ENCODE results near the gene DGKD. TPM values are rescaled to one million over a fixed set of nuclear protein-coding genes. Genes with fewer than 3 reads are reported as not detected.

The DGKD gene
- polyA plus RNA-seq, 3 donors: 14.5 to 67.5 (median 16.6) TPM

GRCh38 chr2:233355916-233356315 lies 1.6 kb downstream of the DGKD start:
- no peak overlapping the region for H3K9ac ChIP-seq (ENCODE audit: insufficient read depth, low read length, poor library complexity, severe bottlenecking)
- H3K4me3 ChIP-seq (replicated peaks in 1 of 3; ENCODE audit: low read depth in 2 of 3, low read length in 3 of 3): peak overlapping the region in 1 of 3 experiments; percentile 93
- no peaks in the 10 kb centered on the region for H3K9me3 ChIP-seq (replicated peaks in 1 of 2; ENCODE audit: control insufficient read depth in 1 of 2, insufficient read depth in 1 of 2, low read length in 2 of 2)
- H4K20me1 ChIP-seq (ENCODE audit: insufficient read depth, low read length): peaks cover 27% of the 10 kb centered on the region
- H3K36me3 ChIP-seq (replicated peaks in 1 of 2; ENCODE audit: control insufficient read depth in 1 of 2, insufficient read depth in 2 of 2, low read length in 2 of 2): no peaks in the 10 kb centered on the region
- no peak overlapping the region for H2AFZ ChIP-seq (ENCODE audit: insufficient read depth, low read depth, low read length, poor library complexity, severe bottlenecking)
- peaks cover 75 to 81% of the 10 kb centered on the region in 2 donors for H3K4me1 ChIP-seq (ENCODE audit: control insufficient read depth in 1 of 2, insufficient read depth in 2 of 2, low read length in 2 of 2)
- WGBS (ENCODE audit: insufficient coverage): 96% methylated on average over 10 of the region's 10 CpGs
- H3K27me3 ChIP-seq (ENCODE audit: control insufficient read depth in 2 of 2, insufficient read depth in 2 of 2, low read length in 2 of 2): no peaks in the 10 kb centered on the region
- Mint-ChIP-seq H3K27me3 (ENCODE audit: low read depth in 3 of 3) (peaks cover 0 to 2% (median 0%) of the 10 kb centered on the region in 3 donors), H3K4me3 (peak overlapping the region; percentile 91 to 93), H3K27ac (peak overlapping the region; percentile 10 to 90 (median 78)), H3K4me1 (peaks cover 83% of the 10 kb centered on the region), H3K9me3 (no peaks in the 10 kb centered on the region), H3K36me3 (peaks cover 20 to 21% of the 10 kb centered on the region in 2 donors)
- intact Hi-C loops (cut with micrococcal nuclease): loop anchor here in 1 of 2 donors (5.0 kb wide), 1 partner anchor 279 kb away; no protein-coding TSS in a partner anchor
- DNase-seq: no peak
- H3K79me2 ChIP-seq (ENCODE audit: insufficient read depth, low read length): peaks cover 74% of the 10 kb centered on the region
- no peak for TF ChIP-seq CTCF (IDR thresholded peaks at IDR 0.05)
- peak overlapping the region; percentile 96 for H3K4me2 ChIP-seq (replicated peaks; ENCODE audit: extremely low read depth, low read length, poor library complexity, severe bottlenecking)
- peak overlapping the region in 1 of 2 donors; percentile 74 for H3K27ac ChIP-seq (ENCODE audit: low read depth in 1 of 2, low read length in 2 of 2)

- peak in 2 of 3 donors; percentile 25 to 28 for DNase-seq
- Histone ChIP-seq H3K9me3 (replicated peaks in 1 of 2; ENCODE audit: control insufficient read depth in 1 of 2, insufficient read depth in 1 of 2, low read length in 2 of 2) (no peaks in the 10 kb centered on the region), H3K4me3 (replicated peaks in 1 of 3; ENCODE audit: low read depth in 2 of 3, low read length in 3 of 3) (peak overlapping the region in 1 of 3 experiments; percentile 93), H3K36me3 (replicated peaks in 1 of 2; ENCODE audit: control insufficient read depth in 1 of 2, insufficient read depth in 2 of 2, low read length in 2 of 2) (peaks cover 0 to 2% of the 10 kb centered on the region in 2 donors), H3K9ac (ENCODE audit: insufficient read depth, low read length, poor library complexity, severe bottlenecking) (peak overlapping the region; percentile 13), H3K4me2 (replicated peaks; ENCODE audit: extremely low read depth, low read length, poor library complexity, severe bottlenecking) (peak overlapping the region; percentile 96), H3K27me3 (ENCODE audit: control insufficient read depth in 2 of 2, insufficient read depth in 2 of 2, low read length in 2 of 2) (no peaks in the 10 kb centered on the region), H4K20me1 (ENCODE audit: insufficient read depth, low read length) (peaks cover 36% of the 10 kb centered on the region), H2AFZ (ENCODE audit: insufficient read depth, low read depth, low read length, poor library complexity, severe bottlenecking) (no peak overlapping the region), H3K79me2 (ENCODE audit: insufficient read depth, low read length) (peaks cover 82% of the 10 kb centered on the region), H3K27ac (ENCODE audit: low read depth in 1 of 2, low read length in 2 of 2) (peak overlapping the region; percentile 23 to 74), H3K4me1 (ENCODE audit: control insufficient read depth in 1 of 2, insufficient read depth in 2 of 2, low read length in 2 of 2) (peaks cover 67 to 73% of the 10 kb centered on the region in 2 donors)
- TF ChIP-seq CTCF (IDR thresholded peaks at IDR 0.05): no peak
- intact Hi-C loops (cut with micrococcal nuclease): loop anchor here in 1 of 2 donors (5.0 kb wide), 1 partner anchor 279 kb away; no protein-coding TSS in a partner anchor
- peak overlapping the region; percentile 91 to 93 for H3K4me3 Mint-ChIP-seq
- H3K27me3 Mint-ChIP-seq (ENCODE audit: low read depth in 3 of 3): peaks cover 0 to 2% (median 0%) of the 10 kb centered on the region in 3 donors
- peak overlapping the region; percentile 78 to 95 (median 90) for H3K27ac Mint-ChIP-seq
- H3K36me3 Mint-ChIP-seq: peaks cover 20 to 29% of the 10 kb centered on the region in 2 donors
- no peaks in the 10 kb centered on the region for H3K9me3 Mint-ChIP-seq
- peaks cover 80% of the 10 kb centered on the region for H3K4me1 Mint-ChIP-seq
- WGBS (ENCODE audit: insufficient coverage): 33% methylated on average over 3 of the region's 4 CpGs
These were observed 2.4 kb downstream of the DGKD start for GRCh38 chr2:233356546-233357308.
